Mammary epithelial cell (primary cell): ENCODE measurements around the gene WDR62.

Experiments
- EZH2 ChIP-seq: IDR thresholded peaks from 2 replicates; pipeline ENCODE4 v1.6.1; 2012; ENCODE audit warnings: low read length, inconsistent platforms, borderline replicate concordance
- TF ChIP-seq, protein P1 (sequence below), 2 donors: IDR thresholded peaks in 1 of 2; conservative IDR thresholded peaks in 1 of 2; 2 replicates each; pipeline ENCODE4 v1.5.1; 2011 to 2012; ENCODE audit warnings: inconsistent platforms in 2 of 2, low read length in 2 of 2, mild to moderate bottlenecking in 2 of 2, control low read depth in 1 of 2, low read depth in 1 of 2; ENCODE audit not compliant: insufficient read depth in 1 of 2; ENCODE audit errors: extremely low read depth in 1 of 2

DNA sequence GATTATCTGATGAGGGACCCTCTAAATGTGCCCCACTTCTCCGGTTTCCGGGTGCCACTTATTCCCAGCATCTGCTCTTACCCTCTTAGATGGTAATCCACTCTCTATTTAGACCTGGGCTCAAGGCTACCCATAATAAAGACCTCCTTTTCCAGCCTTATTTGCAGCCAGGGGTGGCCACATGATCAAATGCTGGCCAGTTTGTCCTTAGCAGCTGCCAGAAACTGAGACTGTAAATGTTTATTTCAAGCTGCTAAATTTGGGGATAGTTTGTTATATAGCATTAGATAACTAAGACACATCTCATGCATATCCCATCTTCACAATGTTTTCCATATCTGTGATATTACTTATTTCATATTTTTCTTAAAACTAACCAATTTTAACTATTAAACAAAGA, 10.7 kb upstream of the WDR62 start:
- TF ChIP-seq, protein P1, sequence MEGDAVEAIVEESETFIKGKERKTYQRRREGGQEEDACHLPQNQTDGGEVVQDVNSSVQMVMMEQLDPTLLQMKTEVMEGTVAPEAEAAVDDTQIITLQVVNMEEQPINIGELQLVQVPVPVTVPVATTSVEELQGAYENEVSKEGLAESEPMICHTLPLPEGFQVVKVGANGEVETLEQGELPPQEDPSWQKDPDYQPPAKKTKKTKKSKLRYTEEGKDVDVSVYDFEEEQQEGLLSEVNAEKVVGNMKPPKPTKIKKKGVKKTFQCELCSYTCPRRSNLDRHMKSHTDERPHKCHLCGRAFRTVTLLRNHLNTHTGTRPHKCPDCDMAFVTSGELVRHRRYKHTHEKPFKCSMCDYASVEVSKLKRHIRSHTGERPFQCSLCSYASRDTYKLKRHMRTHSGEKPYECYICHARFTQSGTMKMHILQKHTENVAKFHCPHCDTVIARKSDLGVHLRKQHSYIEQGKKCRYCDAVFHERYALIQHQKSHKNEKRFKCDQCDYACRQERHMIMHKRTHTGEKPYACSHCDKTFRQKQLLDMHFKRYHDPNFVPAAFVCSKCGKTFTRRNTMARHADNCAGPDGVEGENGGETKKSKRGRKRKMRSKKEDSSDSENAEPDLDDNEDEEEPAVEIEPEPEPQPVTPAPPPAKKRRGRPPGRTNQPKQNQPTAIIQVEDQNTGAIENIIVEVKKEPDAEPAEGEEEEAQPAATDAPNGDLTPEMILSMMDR (conservative IDR thresholded peaks at IDR 0.05 in 1 of 2, IDR thresholded peaks at IDR 0.05 in 1 of 2; ENCODE audit: extremely low read depth in 1 of 2, insufficient read depth in 1 of 2, low read depth in 1 of 2, low read length in 2 of 2): no peak
- no peak for TF ChIP-seq EZH2
